Neuron (in vitro differentiated cells): ENCODE measurements around the gene BAIAP3.

Source experiments
- H2AFZ ChIP-seq: one replicate; pipeline ENCODE4 v1.6.1; 2013; ENCODE audit warnings: low read depth, mild to moderate bottlenecking, inconsistent platforms, low read length, moderate library complexity
- H3K27me3 ChIP-seq: one replicate; pipeline ENCODE4 v1.6.1; 2013; ENCODE audit warnings: low read length; ENCODE audit not compliant: insufficient read depth
- H3K36me3 ChIP-seq: one replicate; pipeline ENCODE4 v1.6.1; 2013; ENCODE audit warnings: low read length; ENCODE audit not compliant: insufficient read depth
- H3K4me1 ChIP-seq: one replicate; pipeline ENCODE4 v1.6.1; 2013; ENCODE audit warnings: low read length; ENCODE audit not compliant: insufficient read depth
- H3K4me3 ChIP-seq: 2 replicates; pipeline ENCODE4 v1.5.1; 2013; ENCODE audit warnings: mild to moderate bottlenecking, low read length, moderate library complexity
- H3K9me3 ChIP-seq: one replicate; pipeline ENCODE4 v1.6.1; 2013; ENCODE audit warnings: low read length

BAIAP3 gene

DNA sequence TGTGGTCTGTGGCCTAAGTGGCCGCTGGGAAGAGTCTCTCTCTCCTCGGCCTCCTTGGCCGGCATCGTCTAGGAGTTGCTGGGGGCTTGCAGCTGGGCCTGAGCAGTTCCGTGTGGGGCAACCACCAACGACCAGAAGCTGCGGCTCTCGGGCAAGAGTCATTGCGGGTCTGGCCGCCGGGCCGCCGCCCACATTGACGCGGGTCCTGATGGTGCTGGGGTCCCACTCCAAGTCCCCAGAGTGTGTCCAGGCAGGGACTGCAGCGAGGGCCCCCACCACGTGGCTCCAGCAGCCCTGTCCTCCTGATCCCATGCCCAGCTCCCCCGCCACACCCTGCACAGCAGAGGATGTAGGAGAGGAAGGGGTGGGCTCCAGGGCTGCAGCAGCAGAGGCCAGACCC is 50.1 kb downstream of the BAIAP3 start:
- H3K4me1 ChIP-seq: peaks cover 5% of the 10 kb centered on the region
- no peaks in the 10 kb centered on the region for H3K27me3 ChIP-seq
- no peak overlapping the region for H2AFZ ChIP-seq
- no peak overlapping the region for H3K4me3 ChIP-seq
- H3K9me3 ChIP-seq: no peaks in the 10 kb centered on the region
- H3K36me3 ChIP-seq: peaks cover 14% of the 10 kb centered on the region

DNA sequence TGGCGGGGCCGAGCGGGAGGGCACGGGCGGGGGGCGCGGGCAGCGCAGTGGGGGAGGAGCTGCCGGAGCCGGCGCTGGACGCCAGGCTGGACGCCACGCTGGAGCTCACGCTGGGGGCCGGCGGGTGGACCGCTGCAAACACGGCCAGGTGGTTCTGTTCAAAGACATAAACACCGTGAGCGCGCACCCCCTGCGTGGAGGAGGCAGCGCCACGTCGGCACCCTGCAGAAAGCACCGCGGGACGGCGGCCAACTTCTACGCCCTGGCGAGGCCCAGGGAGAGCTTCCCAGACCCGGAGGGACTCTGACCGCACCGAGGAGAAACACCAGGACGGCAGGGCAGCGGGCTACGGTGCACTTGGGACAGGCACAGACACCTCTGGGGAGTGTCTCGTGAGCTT is 51.8 kb downstream of the BAIAP3 start:
- no peaks in the 10 kb centered on the region for H3K27me3 ChIP-seq
- no peaks in the 10 kb centered on the region for H3K4me1 ChIP-seq
- H3K4me3 ChIP-seq: no peak overlapping the region
- H3K9me3 ChIP-seq: no peaks in the 10 kb centered on the region
- H3K36me3 ChIP-seq: peaks cover 21% of the 10 kb centered on the region
- H2AFZ ChIP-seq: no peak overlapping the region

DNA sequence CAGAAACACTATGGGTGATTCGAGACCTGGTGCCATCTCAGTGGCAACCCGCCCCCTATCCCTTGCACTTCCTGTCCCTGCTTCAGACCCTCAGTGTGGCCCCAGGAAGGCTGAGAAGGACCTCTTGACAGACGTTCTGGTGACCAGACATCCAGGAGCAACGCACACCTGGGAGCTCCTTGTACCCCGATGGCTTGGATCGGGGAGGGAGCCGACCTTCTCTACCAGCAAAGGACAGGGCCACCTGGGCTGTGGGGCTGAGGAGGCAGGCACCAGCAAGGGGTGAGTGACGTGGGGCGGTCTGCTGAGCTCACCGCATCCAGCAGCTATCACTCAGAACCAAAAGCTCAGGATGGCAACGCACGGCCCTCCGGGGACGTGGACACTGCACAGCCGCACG is 53.9 kb downstream of the BAIAP3 start:
- Histone ChIP-seq H2AFZ (no peak overlapping the region), H3K36me3 (peaks cover 28% of the 10 kb centered on the region), H3K27me3 (no peaks in the 10 kb centered on the region), H3K4me3 (no peak overlapping the region), H3K9me3 (no peaks in the 10 kb centered on the region), H3K4me1 (no peaks in the 10 kb centered on the region)

DNA sequence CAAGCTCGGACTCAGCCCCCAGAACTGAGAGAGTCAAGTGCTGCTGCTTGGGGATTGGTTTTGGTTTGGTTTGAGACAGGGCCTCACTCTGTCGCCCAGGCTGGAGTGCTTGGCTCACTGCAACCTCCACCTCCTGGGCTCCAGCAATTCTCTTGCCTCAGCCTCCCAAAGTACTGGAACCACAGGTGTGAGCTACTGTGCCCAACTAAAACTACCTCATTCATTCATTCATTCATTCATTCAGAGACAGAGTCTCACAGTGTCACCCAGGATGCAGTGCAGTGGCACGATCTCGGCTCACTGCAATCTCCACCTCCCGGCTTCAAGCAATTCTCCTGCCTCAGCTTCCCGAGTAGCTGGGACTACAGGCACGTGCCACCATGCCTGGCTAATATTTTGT is 56.3 kb downstream of the BAIAP3 start:
- Histone ChIP-seq H3K27me3 (no peaks in the 10 kb centered on the region), H3K4me1 (no peaks in the 10 kb centered on the region), H3K4me3 (no peak overlapping the region), H3K36me3 (peaks cover 46% of the 10 kb centered on the region), H2AFZ (no peak overlapping the region), H3K9me3 (no peaks in the 10 kb centered on the region)

DNA sequence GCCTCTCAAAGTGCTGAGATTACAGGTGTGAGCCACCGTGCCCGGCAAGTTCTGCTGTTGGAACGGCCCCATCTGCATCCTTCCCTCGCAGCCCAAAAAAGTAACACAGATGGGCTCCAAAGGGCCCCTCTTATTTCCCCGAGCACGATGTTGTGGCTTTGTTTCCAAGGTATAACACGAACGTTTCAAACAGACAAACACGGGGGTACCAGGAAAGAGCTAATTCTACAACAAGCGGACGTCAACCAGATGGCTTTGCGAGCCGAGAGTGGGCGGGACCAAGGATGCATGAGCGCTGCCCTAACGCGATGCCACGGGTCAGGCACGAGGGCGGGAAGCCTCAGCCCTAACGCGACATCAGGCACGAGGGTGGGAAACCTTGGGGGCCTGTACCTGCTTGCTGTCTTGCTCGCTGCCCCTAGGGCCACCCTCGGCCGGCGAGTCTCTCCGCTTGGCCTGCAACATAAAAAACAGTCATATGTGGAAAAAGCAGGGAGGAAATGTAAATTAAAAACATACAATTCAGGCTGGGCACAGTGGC is 56.9 kb downstream of the BAIAP3 start:
- no peaks in the 10 kb centered on the region for H3K27me3 ChIP-seq
- H2AFZ ChIP-seq: no peak overlapping the region
- H3K36me3 ChIP-seq: peaks cover 44% of the 10 kb centered on the region
- H3K4me3 ChIP-seq: no peak overlapping the region
- no peaks in the 10 kb centered on the region for H3K4me1 ChIP-seq
- H3K9me3 ChIP-seq: no peaks in the 10 kb centered on the region

DNA sequence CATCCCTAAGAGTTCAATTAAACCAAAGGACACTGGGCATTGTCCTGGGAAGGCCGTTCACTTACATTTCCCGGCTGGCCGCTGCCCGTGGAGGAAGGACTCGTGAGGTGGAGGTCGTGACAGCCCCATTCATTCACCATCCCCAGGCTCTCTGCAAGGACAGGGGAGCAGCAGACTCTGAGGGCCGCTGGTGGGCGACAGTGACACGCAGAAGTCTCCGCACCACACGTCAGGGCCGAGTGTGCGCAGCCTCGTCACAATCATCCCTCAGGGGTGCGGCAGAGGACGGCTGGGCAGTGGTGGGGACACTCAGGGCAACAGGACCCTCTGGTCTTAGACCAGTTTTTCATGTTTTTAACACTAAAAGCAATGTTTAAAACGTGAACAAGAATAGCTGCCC is 59.4 kb downstream of the BAIAP3 start:
- Histone ChIP-seq H3K27me3 (no peaks in the 10 kb centered on the region), H3K9me3 (no peaks in the 10 kb centered on the region), H3K36me3 (peaks cover 47% of the 10 kb centered on the region), H3K4me1 (no peaks in the 10 kb centered on the region), H2AFZ (no peak overlapping the region), H3K4me3 (no peak overlapping the region)

DNA sequence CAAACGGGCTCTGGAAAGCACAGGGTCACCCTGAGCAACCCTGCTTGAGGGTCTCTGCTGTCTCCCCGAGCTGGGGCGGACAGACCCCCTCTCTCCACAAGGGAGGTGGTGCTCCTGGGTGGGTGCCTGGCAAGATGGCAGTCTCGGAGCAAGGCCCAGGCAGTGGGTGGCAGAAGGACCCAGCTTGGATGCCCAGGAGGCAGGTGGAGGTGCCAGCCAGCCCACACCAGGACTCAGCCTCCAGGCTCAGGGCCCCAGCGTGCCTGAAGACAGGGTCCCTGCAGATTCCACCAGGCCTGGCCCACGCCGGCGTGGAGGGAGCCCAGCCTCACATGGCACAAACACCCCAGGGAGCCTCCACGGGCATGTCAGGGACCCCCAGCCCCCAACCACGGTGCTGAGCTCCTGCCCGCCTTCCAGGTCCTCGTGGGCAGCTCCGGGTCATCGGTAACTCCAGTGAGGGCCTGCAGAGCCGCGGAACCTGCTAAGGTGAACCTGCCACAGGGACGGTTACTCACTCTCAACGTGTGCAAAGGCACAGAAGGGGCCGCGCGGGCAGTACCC is 60.2 kb downstream of the BAIAP3 start:
- Histone ChIP-seq H3K9me3 (no peaks in the 10 kb centered on the region), H3K27me3 (no peaks in the 10 kb centered on the region), H2AFZ (no peak overlapping the region), H3K4me3 (no peak overlapping the region), H3K36me3 (peaks cover 44% of the 10 kb centered on the region), H3K4me1 (no peaks in the 10 kb centered on the region)

DNA sequence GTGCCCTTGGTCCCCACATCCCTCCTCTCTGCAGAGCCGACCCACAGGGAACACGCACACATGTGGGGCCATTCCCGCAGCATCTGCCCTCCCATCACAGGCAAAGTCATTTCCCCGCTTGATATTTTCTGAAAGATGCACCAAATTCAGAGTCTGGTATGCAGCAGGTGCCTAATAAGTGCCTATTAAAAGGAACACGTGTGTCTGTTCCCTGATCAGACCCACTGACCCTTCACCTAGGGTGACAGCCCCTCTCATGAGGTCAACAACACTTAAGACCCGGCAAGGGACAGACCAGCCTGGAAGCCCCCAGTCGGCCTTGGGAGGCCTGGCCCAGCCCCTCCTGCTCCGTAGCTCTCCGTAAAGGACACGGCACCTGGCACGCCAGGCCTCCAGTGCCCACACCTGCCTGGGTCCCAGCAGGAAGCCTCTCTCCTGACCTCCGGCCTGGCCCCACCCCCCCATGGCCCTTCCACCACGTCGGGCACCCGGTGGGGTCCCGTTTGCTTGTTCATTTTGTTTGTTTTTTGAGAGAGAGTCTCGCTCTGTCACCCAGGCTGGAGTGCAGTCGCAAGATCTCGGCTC is 61.0 kb downstream of the BAIAP3 start:
- Histone ChIP-seq H3K4me3 (no peak overlapping the region), H3K36me3 (peaks cover 52% of the 10 kb centered on the region), H3K4me1 (no peaks in the 10 kb centered on the region), H2AFZ (no peak overlapping the region), H3K9me3 (no peaks in the 10 kb centered on the region), H3K27me3 (no peaks in the 10 kb centered on the region)

DNA sequence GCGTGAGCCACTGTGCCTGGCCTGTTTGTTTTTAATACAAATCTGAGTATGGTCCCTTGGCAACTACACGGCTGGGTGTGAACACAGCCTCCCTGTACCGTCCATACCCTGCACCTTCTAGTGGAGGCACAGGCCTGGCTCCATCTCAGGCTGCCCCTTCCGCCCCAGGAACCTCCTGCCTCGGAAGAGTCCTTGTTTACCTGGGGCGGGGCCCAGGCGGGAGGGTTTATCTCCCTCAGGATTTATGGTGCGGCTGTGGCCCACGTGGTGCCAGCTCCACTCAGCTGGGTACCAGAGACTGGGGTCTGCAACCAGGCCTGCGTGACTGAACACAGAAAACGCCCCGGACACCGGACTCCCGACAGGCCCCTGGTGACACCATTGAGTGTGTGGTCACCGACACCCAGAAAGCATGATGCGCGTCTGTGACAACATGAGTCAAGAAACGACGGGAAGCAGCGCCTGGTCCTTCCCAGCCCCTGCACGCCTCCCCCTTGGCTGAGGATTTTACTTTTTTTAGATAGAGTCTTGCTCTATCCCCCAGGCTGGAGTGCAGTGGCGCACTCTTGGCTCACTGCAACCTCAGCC is 62.1 kb downstream of the BAIAP3 start:
- H3K4me1 ChIP-seq: no peaks in the 10 kb centered on the region

DNA sequence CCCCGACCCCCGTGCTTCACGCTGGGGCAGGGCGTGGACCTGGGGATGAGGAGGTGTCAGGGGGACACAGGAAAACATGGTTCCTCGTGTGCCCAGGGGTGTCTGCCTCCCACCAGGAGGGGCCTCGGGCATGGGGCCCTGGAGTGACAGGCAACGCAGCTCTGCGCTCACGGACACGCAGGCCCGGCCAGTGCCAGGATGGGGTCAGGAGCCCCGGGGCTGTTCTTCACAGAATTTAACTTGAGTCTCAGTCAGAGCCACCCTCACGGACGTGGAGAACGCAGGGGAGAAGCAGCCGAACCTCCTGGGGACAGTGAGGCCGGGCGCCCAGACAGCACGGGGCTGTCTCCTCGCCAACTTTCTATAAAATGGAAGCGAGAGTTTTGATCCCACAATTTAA is 64.3 kb downstream of the BAIAP3 start:
- no peak overlapping the region for H3K4me3 ChIP-seq
- H2AFZ ChIP-seq: no peak overlapping the region
- no peaks in the 10 kb centered on the region for H3K4me1 ChIP-seq
- no peaks in the 10 kb centered on the region for H3K9me3 ChIP-seq
- peaks cover 48% of the 10 kb centered on the region for H3K36me3 ChIP-seq
- no peaks in the 10 kb centered on the region for H3K27me3 ChIP-seq

More for the DNA sequence above, 62.1 kb downstream of the BAIAP3 start:
- peaks cover 49% of the 10 kb centered on the region for H3K36me3 ChIP-seq
- H2AFZ ChIP-seq: no peak overlapping the region
- no peak overlapping the region for H3K4me3 ChIP-seq
- H3K9me3 ChIP-seq: no peaks in the 10 kb centered on the region
- H3K27me3 ChIP-seq: no peaks in the 10 kb centered on the region

DNA sequence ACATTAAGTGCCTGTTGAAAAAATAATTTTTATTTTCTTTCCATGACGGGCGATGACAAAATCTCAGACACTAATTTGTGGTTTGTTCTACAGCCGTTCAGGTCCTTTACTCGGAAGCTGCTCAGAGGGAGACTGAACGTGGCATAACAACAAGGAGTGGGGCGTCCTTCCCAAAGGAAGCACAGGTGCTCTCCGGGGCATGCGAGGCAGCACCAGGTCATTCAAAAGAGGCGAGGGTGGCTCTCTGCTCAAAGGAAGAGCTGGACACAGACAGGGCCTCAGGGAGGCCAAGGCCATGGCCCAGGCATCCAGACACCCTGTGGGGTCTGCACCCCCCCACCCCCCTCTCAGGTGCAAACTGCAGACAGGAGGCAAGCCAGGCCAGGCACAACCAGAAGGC is 64.9 kb downstream of the BAIAP3 start:
- Histone ChIP-seq H3K4me3 (no peak overlapping the region), H2AFZ (no peak overlapping the region), H3K36me3 (peaks cover 48% of the 10 kb centered on the region), H3K9me3 (no peaks in the 10 kb centered on the region), H3K4me1 (no peaks in the 10 kb centered on the region), H3K27me3 (no peaks in the 10 kb centered on the region)
